Caco-2 (cell line): ENCODE results near the gene SUPV3L1. TPM values are rescaled to one million over a fixed set of nuclear protein-coding genes. Genes with fewer than 3 reads are reported as not detected.

Experiments
- BruUV-seq: library from RNA; stranded (reverse); fragments of 400-500 nt; replicated peaks from 2 replicates; lab custom pipeline; 2021; lab: Mats Ljungman, UMichigan
- CTCF ChIA-PET: fragments of 300-600 bp; sonication (Branson Sonifier 250); formaldehyde crosslinking; loops from one replicate; lab custom pipeline; 2022; ENCODE audit warnings: antibody characterized with exemption; lab: Charles Lee
- POLR2A ChIA-PET: fragments of 300-600 bp; sonication (Branson Sonifier 250); formaldehyde crosslinking; loops from one replicate; lab custom pipeline; 2022; ENCODE audit warnings: antibody characterized with exemption; lab: Charles Lee
- DNase-seq, 2 experiments: peaks; one replicate each; pipeline versions ENCODE4 v3.0.0 to v3.0.0-alpha.2; 2020 to 2022
- H3K27me3 ChIP-seq: replicated peaks from 2 replicates; pipeline ENCODE4 v1.6.0; 2011; ENCODE audit warnings: low read length; ENCODE audit not compliant: control insufficient read depth, insufficient read depth
- H3K36me3 ChIP-seq: 2 replicates; pipeline ENCODE4 v1.5.1; 2011; ENCODE audit warnings: low read length; ENCODE audit not compliant: control insufficient read depth, insufficient read depth
- H3K4me1 ChIP-seq: fragments of 250-450 bp; sonication (Bioruptor Pico); 2 replicates; pipeline ENCODE4 v1.5.1; 2020; ENCODE audit warnings: mild to moderate bottlenecking
- H3K4me3 ChIP-seq: 2 replicates; pipeline ENCODE4 v1.5.1; 2011; ENCODE audit warnings: low read depth, mild to moderate bottlenecking, control low read depth, low read length
- H3K9me3 ChIP-seq: fragments of 250-450 bp; sonication (Bioruptor Pico); 2 replicates; pipeline ENCODE4 v1.5.1; 2020; ENCODE audit warnings: mild to moderate bottlenecking, moderate library complexity
- H3K27ac Mint-ChIP-seq: one replicate; pipeline ENCODE4 v1.8.0; 2022; ENCODE audit warnings: mixed read lengths; ENCODE audit not compliant: unreplicated experiment
- H3K27me3 Mint-ChIP-seq: one replicate; pipeline ENCODE4 v1.8.0; 2022; ENCODE audit warnings: mixed read lengths; ENCODE audit not compliant: insufficient read depth, unreplicated experiment
- H3K36me3 Mint-ChIP-seq: one replicate; pipeline ENCODE4 v1.8.0; 2022; ENCODE audit warnings: mild to moderate bottlenecking, mixed read lengths; ENCODE audit not compliant: insufficient read depth, unreplicated experiment
- H3K4me1 Mint-ChIP-seq: one replicate; pipeline ENCODE4 v1.8.0; 2022; ENCODE audit warnings: low read depth, mixed read lengths; ENCODE audit not compliant: unreplicated experiment
- H3K4me3 Mint-ChIP-seq: one replicate; pipeline ENCODE4 v1.8.0; 2022; ENCODE audit warnings: mild to moderate bottlenecking, moderate library complexity, mixed read lengths; ENCODE audit not compliant: unreplicated experiment
- H3K9me3 Mint-ChIP-seq: one replicate; pipeline ENCODE4 v1.8.0; 2022; ENCODE audit warnings: mixed read lengths; ENCODE audit not compliant: unreplicated experiment
- intact Hi-C: fragments of 100-400 bp; cut with micrococcal nuclease; formaldehyde crosslinking; loops from one replicate; pipeline ENCODE4 v1.10.0; 2022; ENCODE audit not compliant: unreplicated experiment
- total RNA-seq: library from RNA; stranded (reverse); gene quantifications from 2 replicates; pipeline ENCODE4 v1.2.3, GENCODE V29; 2022
- TF ChIP-seq, protein P1 (sequence below), 2 experiments: fragments of 200-600 bp in 1 of 2; IDR thresholded peaks; 1 replicate in 1 of 2; 2 replicates in 1 of 2; pipeline versions ENCODE4 v1.5.1 to v1.8.0; 2011 to 2022; ENCODE audit warnings: antibody characterized with exemption in 1 of 2, control low read depth in 1 of 2, inconsistent platforms in 1 of 2, low read depth in 1 of 2, low read length in 1 of 2, mild to moderate bottlenecking in 1 of 2, moderate library complexity in 1 of 2; ENCODE audit not compliant: insufficient read depth in 1 of 2, severe bottlenecking in 1 of 2, unreplicated experiment in 1 of 2

The SUPV3L1 gene
- total RNA-seq, 1 experiment from 2014 or later: 77.1 TPM

DNA sequence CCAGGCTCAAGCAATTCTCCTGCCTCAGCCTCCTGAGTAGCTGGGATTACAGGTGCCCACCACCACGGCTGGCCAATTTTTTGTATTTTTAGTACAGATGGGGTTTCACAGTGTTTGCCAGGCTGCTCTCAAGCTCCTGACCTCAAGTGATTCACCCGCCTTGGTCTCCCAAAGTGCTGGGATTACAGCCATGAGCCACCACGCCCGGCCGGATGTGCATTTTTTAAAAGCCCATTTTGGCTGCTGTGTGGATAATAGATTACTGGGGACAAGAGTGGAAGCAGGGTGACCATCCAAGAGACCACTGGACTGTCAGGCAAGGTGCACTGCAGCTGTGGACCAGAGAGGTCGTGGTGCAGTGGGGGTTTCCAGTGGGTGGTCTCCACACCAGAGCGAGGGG is 61.5 kb downstream of the SUPV3L1 start:
- H3K4me1 ChIP-seq: no peaks in the 10 kb centered on the region
- H3K9me3 Mint-ChIP-seq: no peaks in the 10 kb centered on the region
- CTCF ChIA-PET: interaction anchor here (2.0 kb wide), 1 partner anchor 151 kb away, joined by 4 read pairs; no protein-coding TSS in a partner anchor
- POLR2A ChIA-PET: no interaction called here
- no peak overlapping the region for H3K4me3 ChIP-seq
- H3K27me3 ChIP-seq: no peaks in the 10 kb centered on the region
- TF ChIP-seq, protein P1, sequence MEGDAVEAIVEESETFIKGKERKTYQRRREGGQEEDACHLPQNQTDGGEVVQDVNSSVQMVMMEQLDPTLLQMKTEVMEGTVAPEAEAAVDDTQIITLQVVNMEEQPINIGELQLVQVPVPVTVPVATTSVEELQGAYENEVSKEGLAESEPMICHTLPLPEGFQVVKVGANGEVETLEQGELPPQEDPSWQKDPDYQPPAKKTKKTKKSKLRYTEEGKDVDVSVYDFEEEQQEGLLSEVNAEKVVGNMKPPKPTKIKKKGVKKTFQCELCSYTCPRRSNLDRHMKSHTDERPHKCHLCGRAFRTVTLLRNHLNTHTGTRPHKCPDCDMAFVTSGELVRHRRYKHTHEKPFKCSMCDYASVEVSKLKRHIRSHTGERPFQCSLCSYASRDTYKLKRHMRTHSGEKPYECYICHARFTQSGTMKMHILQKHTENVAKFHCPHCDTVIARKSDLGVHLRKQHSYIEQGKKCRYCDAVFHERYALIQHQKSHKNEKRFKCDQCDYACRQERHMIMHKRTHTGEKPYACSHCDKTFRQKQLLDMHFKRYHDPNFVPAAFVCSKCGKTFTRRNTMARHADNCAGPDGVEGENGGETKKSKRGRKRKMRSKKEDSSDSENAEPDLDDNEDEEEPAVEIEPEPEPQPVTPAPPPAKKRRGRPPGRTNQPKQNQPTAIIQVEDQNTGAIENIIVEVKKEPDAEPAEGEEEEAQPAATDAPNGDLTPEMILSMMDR (IDR thresholded peaks at IDR 0.05; ENCODE audit: insufficient read depth in 1 of 2, low read depth in 1 of 2, low read length in 1 of 2, severe bottlenecking in 1 of 2, unreplicated experiment in 1 of 2): no peak
- H3K36me3 ChIP-seq: no peaks in the 10 kb centered on the region
- H3K36me3 Mint-ChIP-seq: no peaks in the 10 kb centered on the region
- no peak for DNase-seq
- intact Hi-C loops: no loop called here
- no peaks in the 10 kb centered on the region for H3K9me3 ChIP-seq
- no peak overlapping the region for H3K27ac Mint-ChIP-seq
- no peaks in the 10 kb centered on the region for H3K4me1 Mint-ChIP-seq
- H3K27me3 Mint-ChIP-seq: no peaks in the 10 kb centered on the region
- H3K4me3 Mint-ChIP-seq: no peak overlapping the region
- no TSS peak for BruUV-seq

DNA sequence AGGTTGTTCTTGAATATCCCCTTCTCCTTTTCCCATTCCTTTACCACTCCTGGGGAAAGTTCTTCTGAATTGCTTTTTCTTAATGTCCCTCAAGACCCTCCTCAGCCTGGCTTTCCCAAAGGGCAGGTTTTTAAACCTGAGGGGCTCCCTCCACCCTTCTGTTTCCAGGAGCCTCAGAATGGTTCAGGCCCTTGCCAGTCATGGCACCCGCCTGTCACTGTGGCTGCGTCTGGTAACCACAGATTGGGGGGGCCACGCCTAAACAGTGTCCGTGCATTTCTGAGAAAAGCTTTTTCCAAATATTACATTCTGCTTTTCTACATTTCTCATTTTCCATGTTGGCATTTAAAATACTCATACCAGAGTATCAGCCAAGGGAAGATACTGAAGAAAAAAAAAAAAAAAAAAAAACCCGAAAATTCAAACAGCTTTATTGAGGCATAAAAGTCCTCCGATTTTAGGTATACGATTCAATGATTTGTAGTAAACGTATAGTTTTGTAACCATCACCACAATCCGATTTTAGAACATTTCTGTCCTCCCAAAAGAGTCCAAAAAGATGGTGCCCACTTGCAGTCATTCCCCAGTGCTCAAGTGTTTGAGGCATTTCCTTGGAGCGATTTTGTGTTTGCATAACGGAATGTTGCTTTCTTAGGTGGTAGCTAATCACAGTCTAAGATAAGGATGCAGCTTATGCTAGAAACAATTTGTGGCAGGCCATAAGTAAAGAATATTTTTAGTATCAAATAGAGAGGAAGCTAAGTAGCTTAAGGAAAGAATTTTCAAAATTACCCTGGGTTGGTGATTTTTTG is 62.2 kb downstream of the SUPV3L1 start:
- H3K9me3 Mint-ChIP-seq: no peaks in the 10 kb centered on the region
- POLR2A ChIA-PET: interaction anchor here (0.7 kb wide), 1 partner anchor 13 kb away, joined by 10 read pairs; no protein-coding TSS in a partner anchor
- TF ChIP-seq, protein P1 (IDR thresholded peaks at IDR 0.05; ENCODE audit: insufficient read depth in 1 of 2, low read depth in 1 of 2, low read length in 1 of 2, severe bottlenecking in 1 of 2, unreplicated experiment in 1 of 2): no peak
- H3K27ac Mint-ChIP-seq: no peak overlapping the region
- no peak overlapping the region for H3K4me3 Mint-ChIP-seq
- CTCF ChIA-PET: interaction anchor here (1.3 to 2.0 kb wide), 2 partner anchors 150 to 166 kb away, joined by 4 to 5 read pairs; no protein-coding TSS in a partner anchor
- no peak for DNase-seq
- Histone ChIP-seq H3K27me3 (no peaks in the 10 kb centered on the region), H3K4me1 (no peaks in the 10 kb centered on the region), H3K36me3 (no peaks in the 10 kb centered on the region), H3K4me3 (no peak overlapping the region), H3K9me3 (no peaks in the 10 kb centered on the region)
- H3K27me3 Mint-ChIP-seq: no peaks in the 10 kb centered on the region
- no peaks in the 10 kb centered on the region for H3K36me3 Mint-ChIP-seq
- H3K4me1 Mint-ChIP-seq: no peaks in the 10 kb centered on the region
- intact Hi-C loops: no loop called here
- no TSS peak for BruUV-seq

DNA sequence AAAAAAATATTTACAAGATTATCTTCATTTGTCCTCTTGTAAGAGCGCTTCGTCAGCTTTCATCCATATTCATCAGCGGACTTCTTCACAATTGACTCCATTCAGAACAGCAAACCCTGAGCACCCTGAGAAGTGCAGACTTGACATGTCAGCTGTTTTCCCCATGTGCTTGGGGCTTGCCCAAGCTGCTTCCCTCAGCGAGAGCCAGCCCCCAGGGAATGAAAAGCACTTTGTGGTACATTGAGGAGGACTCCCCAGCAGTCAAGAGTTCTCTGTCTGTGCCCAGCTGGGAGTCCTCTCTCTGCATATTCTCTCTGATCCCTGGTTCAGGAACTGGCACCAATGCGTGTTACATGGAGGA is 62.8 kb downstream of the SUPV3L1 start:
- no TSS peak for BruUV-seq

More for the DNA sequence above, 62.8 kb downstream of the SUPV3L1 start:
- H3K4me1 ChIP-seq: no peaks in the 10 kb centered on the region
- Mint-ChIP-seq H3K27ac (no peak overlapping the region), H3K9me3 (no peaks in the 10 kb centered on the region), H3K36me3 (no peaks in the 10 kb centered on the region), H3K4me1 (no peaks in the 10 kb centered on the region), H3K27me3 (no peaks in the 10 kb centered on the region), H3K4me3 (no peak overlapping the region)
- CTCF ChIA-PET: interaction anchor here (1.3 to 2.0 kb wide), 2 partner anchors 150 to 165 kb away, joined by 4 to 5 read pairs; no protein-coding TSS in a partner anchor
- no peaks in the 10 kb centered on the region for H3K36me3 ChIP-seq
- no peaks in the 10 kb centered on the region for H3K27me3 ChIP-seq
- H3K4me3 ChIP-seq: no peak overlapping the region
- POLR2A ChIA-PET: interaction anchor here (0.6 to 0.7 kb wide), 2 partner anchors 13 to 777 kb away, joined by 3 to 10 read pairs; no protein-coding TSS in a partner anchor
- DNase-seq: no peak
- intact Hi-C loops: no loop called here
- H3K9me3 ChIP-seq: no peaks in the 10 kb centered on the region
- TF ChIP-seq, protein P1 (IDR thresholded peaks at IDR 0.05; ENCODE audit: insufficient read depth in 1 of 2, low read depth in 1 of 2, low read length in 1 of 2, severe bottlenecking in 1 of 2, unreplicated experiment in 1 of 2): no peak
